HEK293 (cell line): ENCODE data around the gene PLSCR3.

Experiments
- FEZF1 ChIP-seq: fragments of 450-650 bp; formaldehyde crosslinking; IDR thresholded peaks from 2 replicates; pipeline ENCODE4 v1.5.1; 2016; ENCODE audit warnings: missing biosample characterization, missing genetic modification characterization
- GLIS1 ChIP-seq: fragments of 450-650 bp; formaldehyde crosslinking; IDR thresholded peaks from 2 replicates; pipeline ENCODE4 v1.5.1; 2016; ENCODE audit warnings: missing biosample characterization, missing genetic modification characterization
- GLIS2 ChIP-seq: fragments of 450-650 bp; formaldehyde crosslinking; IDR thresholded peaks from 2 replicates; pipeline ENCODE4 v1.5.1; 2016; ENCODE audit warnings: missing biosample characterization, missing genetic modification characterization
- MYNN ChIP-seq: fragments of 450-650 bp; formaldehyde crosslinking; IDR thresholded peaks from 2 replicates; pipeline ENCODE4 v1.5.1; 2016; ENCODE audit warnings: missing biosample characterization, missing genetic modification characterization, borderline replicate concordance
- PATZ1 ChIP-seq: fragments of 450-650 bp; formaldehyde crosslinking; IDR thresholded peaks from 2 replicates; pipeline ENCODE4 v1.5.1; 2016; ENCODE audit warnings: missing biosample characterization, missing genetic modification characterization
- PRDM2 ChIP-seq: fragments of 450-650 bp; formaldehyde crosslinking; IDR thresholded peaks from 2 replicates; pipeline ENCODE4 v1.5.1; 2016; ENCODE audit warnings: missing biosample characterization, missing genetic modification characterization, borderline replicate concordance
- SALL2 ChIP-seq: fragments of 450-650 bp; formaldehyde crosslinking; IDR thresholded peaks from 2 replicates; pipeline ENCODE4 v1.5.0; 2017; ENCODE audit warnings: missing biosample characterization, mild to moderate bottlenecking, missing genetic modification characterization, borderline replicate concordance
- SCRT1 ChIP-seq: fragments of 450-650 bp; formaldehyde crosslinking; IDR thresholded peaks from 2 replicates; pipeline ENCODE4 v1.5.1; 2016; ENCODE audit warnings: missing biosample characterization, missing genetic modification characterization, borderline replicate concordance
- SCRT2 ChIP-seq: fragments of 450-650 bp; formaldehyde crosslinking; IDR thresholded peaks from 2 replicates; pipeline ENCODE4 v1.5.1; 2016; ENCODE audit warnings: missing biosample characterization, missing genetic modification characterization
- YY2 ChIP-seq: fragments of 450-650 bp; formaldehyde crosslinking; IDR thresholded peaks from 2 replicates; pipeline ENCODE4 v1.5.1; 2016; ENCODE audit warnings: missing biosample characterization, missing genetic modification characterization
- ZBTB17 ChIP-seq: fragments of 450-650 bp; formaldehyde crosslinking; IDR thresholded peaks from 2 replicates; pipeline ENCODE4 v1.5.1; 2016; ENCODE audit warnings: missing biosample characterization, missing genetic modification characterization
- ZBTB20 ChIP-seq: fragments of 450-650 bp; formaldehyde crosslinking; IDR thresholded peaks from 2 replicates; pipeline ENCODE4 v1.5.1; 2016; ENCODE audit warnings: missing biosample characterization, missing genetic modification characterization
- ZBTB48 ChIP-seq: fragments of 450-650 bp; formaldehyde crosslinking; IDR thresholded peaks from 2 replicates; pipeline ENCODE4 v1.5.1; 2016; ENCODE audit warnings: missing biosample characterization, missing genetic modification characterization
- ZNF114 ChIP-seq: fragments of 450-650 bp; formaldehyde crosslinking; IDR thresholded peaks from 2 replicates; pipeline ENCODE4 v1.5.0; 2017; ENCODE audit warnings: missing biosample characterization, missing genetic modification characterization
- ZNF138 ChIP-seq: fragments of 450-650 bp; formaldehyde crosslinking; IDR thresholded peaks from 2 replicates; pipeline ENCODE4 v1.5.1; 2016; ENCODE audit warnings: missing biosample characterization, missing genetic modification characterization, borderline replicate concordance
- ZNF16 ChIP-seq: fragments of 450-650 bp; formaldehyde crosslinking; IDR thresholded peaks from 2 replicates; pipeline ENCODE4 v1.5.1; 2016; ENCODE audit warnings: low read depth, missing biosample characterization, missing genetic modification characterization
- ZNF221 ChIP-seq: fragments of 450-650 bp; formaldehyde crosslinking; IDR thresholded peaks from 2 replicates; pipeline ENCODE4 v1.5.1; 2017; ENCODE audit warnings: missing biosample characterization, missing genetic modification characterization, borderline replicate concordance
- ZNF23 ChIP-seq: fragments of 450-650 bp; formaldehyde crosslinking; IDR thresholded peaks from 2 replicates; pipeline ENCODE4 v1.5.1; 2016; ENCODE audit warnings: missing biosample characterization, missing genetic modification characterization, borderline replicate concordance
- ZNF26 ChIP-seq: fragments of 450-650 bp; formaldehyde crosslinking; IDR thresholded peaks from 2 replicates; pipeline ENCODE4 v1.5.1; 2016; ENCODE audit warnings: missing biosample characterization, missing genetic modification characterization
- ZNF366 ChIP-seq: fragments of 450-650 bp; formaldehyde crosslinking; conservative IDR thresholded peaks from 2 replicates; pipeline ENCODE4 v1.5.1; 2016; ENCODE audit warnings: missing biosample characterization, missing genetic modification characterization
- ZNF423 ChIP-seq: fragments of 450-650 bp; formaldehyde crosslinking; IDR thresholded peaks from 2 replicates; pipeline ENCODE4 v1.5.1; 2016; ENCODE audit warnings: missing biosample characterization, missing genetic modification characterization
- ZNF529 ChIP-seq: fragments of 450-650 bp; formaldehyde crosslinking; IDR thresholded peaks from 2 replicates; pipeline ENCODE4 v1.5.1; 2017; ENCODE audit warnings: missing genetic modification characterization, missing biosample characterization; ENCODE audit not compliant: insufficient replicate concordance
- ZNF621 ChIP-seq: fragments of 450-650 bp; formaldehyde crosslinking; IDR thresholded peaks from 2 replicates; pipeline ENCODE4 v1.5.1; 2017; ENCODE audit warnings: missing biosample characterization, missing genetic modification characterization
- ZNF664 ChIP-seq: fragments of 450-650 bp; formaldehyde crosslinking; IDR thresholded peaks from 2 replicates; pipeline ENCODE4 v1.5.1; 2016; ENCODE audit warnings: missing biosample characterization, missing genetic modification characterization
- ZNF701 ChIP-seq: fragments of 450-650 bp; formaldehyde crosslinking; IDR thresholded peaks from 2 replicates; pipeline ENCODE4 v1.5.1; 2016; ENCODE audit warnings: missing biosample characterization, missing genetic modification characterization
- ZNF747 ChIP-seq: fragments of 450-650 bp; formaldehyde crosslinking; IDR thresholded peaks from 2 replicates; pipeline ENCODE4 v1.5.1; 2016; ENCODE audit warnings: missing biosample characterization, missing genetic modification characterization
- ZNF785 ChIP-seq: fragments of 450-650 bp; formaldehyde crosslinking; IDR thresholded peaks from 2 replicates; pipeline ENCODE4 v1.5.1; 2016; ENCODE audit warnings: missing biosample characterization, missing genetic modification characterization

PLSCR3 gene

GRCh38 chr17:7354262-7354843 lies 40.0 kb downstream of the PLSCR3 start (continued):
- TF ChIP-seq ZNF529 (no peak), ZNF621 (tag by site-specific recombination) (0 out of 2 replicates have a peak, but pooled peaks have one; percentile 38), ZNF26 (0 out of 2 replicates have a peak, but pooled peaks have one; percentile 22), GLIS2 (tag by site-specific recombination) (0 out of 2 replicates have a peak, but pooled peaks have one; percentile 4), ZNF221 (tag by site-specific recombination) (no peak), FEZF1 (no peak), MYNN (tag by site-specific recombination) (peak; percentile 99), SCRT2 (tag by site-specific recombination) (peak; percentile 98), ZNF138 (tag by site-specific recombination) (no peak), ZBTB17 (tag by site-specific recombination) (0 out of 2 replicates have a peak, but pooled peaks have one; percentile 29), ZNF423 (tag by site-specific recombination) (no peak), ZNF701 (tag by site-specific recombination) (no peak), ZNF747 (tag by site-specific recombination) (peak; percentile 84; the same call in 1 of the 2 replicates), ZBTB48 (tag by site-specific recombination) (no peak), PATZ1 (no peak; the same call in 1 of the 2 replicates), ZNF664 (no peak), ZNF16 (tag by site-specific recombination) (no peak), ZNF785 (tag by site-specific recombination) (no peak), ZNF366 (0 out of 2 replicates have a peak, but pooled peaks have one; percentile 18), SALL2 (peak; percentile 69; the same call in 1 of the 2 replicates), ZBTB20 (tag by site-specific recombination) (peak; percentile 67), YY2 (no peak), PRDM2 (tag by site-specific recombination) (no peak), SCRT1 (tag by site-specific recombination) (peak; percentile 79; the same call in 1 of the 2 replicates), GLIS1 (tag by site-specific recombination) (no peak; the same call in 1 of the 2 replicates), ZNF23 (no peak), ZNF114 (tag by site-specific recombination) (no peak)
